Measurements from ENCODE around the gene PMS1.

DNA sequence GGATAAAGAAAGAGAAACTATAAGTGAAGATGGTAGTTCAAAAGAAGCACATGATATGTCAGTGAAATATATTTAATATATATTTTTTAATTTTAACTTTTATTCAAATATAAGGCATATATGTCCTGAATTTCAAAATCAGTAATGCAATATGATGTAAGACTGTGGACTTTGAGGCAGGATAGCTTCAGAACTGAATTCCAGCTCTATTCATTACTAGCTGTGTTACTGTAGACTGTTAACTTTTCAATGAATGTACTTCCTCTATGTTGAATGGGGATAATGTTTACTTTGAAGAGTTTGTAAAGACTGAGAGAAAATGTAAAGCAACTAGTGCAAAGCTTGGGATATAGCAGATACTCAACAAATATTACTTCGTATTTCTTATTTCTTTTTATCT lies 112.6 kb downstream of the PMS1 start:
- TF ChIP-seq EZH2phosphoT487 (conservative IDR thresholded peaks at IDR 0.05; ENCODE audit: low read length) = no peak
- TF ChIP-seq, protein P1, sequence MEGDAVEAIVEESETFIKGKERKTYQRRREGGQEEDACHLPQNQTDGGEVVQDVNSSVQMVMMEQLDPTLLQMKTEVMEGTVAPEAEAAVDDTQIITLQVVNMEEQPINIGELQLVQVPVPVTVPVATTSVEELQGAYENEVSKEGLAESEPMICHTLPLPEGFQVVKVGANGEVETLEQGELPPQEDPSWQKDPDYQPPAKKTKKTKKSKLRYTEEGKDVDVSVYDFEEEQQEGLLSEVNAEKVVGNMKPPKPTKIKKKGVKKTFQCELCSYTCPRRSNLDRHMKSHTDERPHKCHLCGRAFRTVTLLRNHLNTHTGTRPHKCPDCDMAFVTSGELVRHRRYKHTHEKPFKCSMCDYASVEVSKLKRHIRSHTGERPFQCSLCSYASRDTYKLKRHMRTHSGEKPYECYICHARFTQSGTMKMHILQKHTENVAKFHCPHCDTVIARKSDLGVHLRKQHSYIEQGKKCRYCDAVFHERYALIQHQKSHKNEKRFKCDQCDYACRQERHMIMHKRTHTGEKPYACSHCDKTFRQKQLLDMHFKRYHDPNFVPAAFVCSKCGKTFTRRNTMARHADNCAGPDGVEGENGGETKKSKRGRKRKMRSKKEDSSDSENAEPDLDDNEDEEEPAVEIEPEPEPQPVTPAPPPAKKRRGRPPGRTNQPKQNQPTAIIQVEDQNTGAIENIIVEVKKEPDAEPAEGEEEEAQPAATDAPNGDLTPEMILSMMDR (IDR thresholded peaks at IDR 0.05; ENCODE audit: insufficient read depth, low read length, poor library complexity, severe bottlenecking) = no peak
